Right lobe of liver (tissue), 6 donors: ENCODE measurements around the gene FGD5. TPM values are rescaled to one million over a fixed set of nuclear protein-coding genes. Genes with fewer than 3 reads are reported as not detected.

ENCODE experiments used
- ATAC-seq, 4 donors: fragments of 200-7000 bp; cut with Tn5 transposase; one replicate each; pipeline ENCODE4 v1.9.1; 2020; ENCODE audit warnings: mild to moderate bottlenecking in 4 of 4, moderate library complexity in 4 of 4
- DNase-seq, 3 donors: peaks; one replicate each; pipeline ENCODE4 v3.0.0-alpha.2; 2020
- H3K27ac ChIP-seq, 3 donors: fragments of 200-600 bp; one replicate each; pipeline ENCODE4 v1.8.0; 2022
- H3K27me3 ChIP-seq, 2 donors: fragments of 200-600 bp; one replicate each; pipeline ENCODE4 v1.8.0; 2022
- H3K36me3 ChIP-seq, 4 donors: fragments of 200-600 bp; sonication (generic) in 1 of 4; one replicate each; pipeline versions ENCODE4 v1.5.1 to v1.8.0; 2017 to 2022; ENCODE audit warnings: control low read depth in 1 of 4
- H3K4me1 ChIP-seq, 4 donors: fragments of 200-600 bp; sonication (generic) in 1 of 4; one replicate each; pipeline versions ENCODE4 v1.5.1 to v1.8.0; 2017 to 2022; ENCODE audit warnings: control low read depth in 1 of 4
- H3K4me3 ChIP-seq, 3 donors: fragments of 200-600 bp; one replicate each; pipeline ENCODE4 v1.8.0; 2022
- H3K9me3 ChIP-seq, 4 donors: fragments of 200-600 bp; sonication (generic) in 1 of 4; one replicate each; pipeline versions ENCODE4 v1.5.1 to v1.8.0; 2017 to 2022; ENCODE audit warnings: control low read depth in 1 of 4
- CTCF ChIP-seq, 4 donors: fragments of 200-600 bp in 3 of 4; fragments of 450-650 bp in 1 of 4; IDR thresholded peaks; one replicate each; pipeline versions ENCODE4 v1.5.1 to v1.8.0; 2016 to 2022; ENCODE audit warnings: antibody characterized with exemption in 4 of 4, mild to moderate bottlenecking in 2 of 4
- POLR2A ChIP-seq: fragments of 450-650 bp; IDR thresholded peaks from one replicate; pipeline ENCODE4 v1.6.1; 2017; ENCODE audit warnings: antibody characterized with exemption, mild to moderate bottlenecking
- WGBS: methylation state at CpG from one replicate; pipeline ENCODE4 v1.1.6; 2018; ENCODE audit warnings: low coverage, low lambda C conversion rate; ENCODE audit not compliant: insufficient coverage; ENCODE audit errors: missing lambda C conversion rate; 5-methylcytosine and 5-hydroxymethylcytosine counted together
- intact Hi-C, 2 donors: fragments of 100-400 bp; cut with DNase I; formaldehyde crosslinking; loops; one replicate each; pipeline versions ENCODE4 v1.11.2 to v1.14.1; 2022
- total RNA-seq, 6 experiments: library from RNA; depleted of rRNA in 2 of 6; stranded (reverse); fragments of >200 nt in 2 of 6; fragmentation: NEBNext Ultra II Directional in 3 of 6; extraction: Animal tissue kit (Norgen Biotek cat#: 25700) in 3 of 6; gene quantifications; one replicate each; pipeline versions ENCODE4 v1.1.0 to v1.2.4, GENCODE V29; 2016 to 2023
- donor health status: DM: no; HTN: yes; CAD: no.
- donor health status: DM: no; HTN: no; CAD: no.
- donor health status: DM: no; HTN: no; CAD: no.
- donor health status: DM: no; HTN: yes; CAD: no.
- donor health status: DM: no; HTN: yes; CAD: no.

Gene FGD5
- total RNA-seq, 6 experiments from 2014 or later = 3.4 to 8.9 (median 5.9) TPM

DNA sequence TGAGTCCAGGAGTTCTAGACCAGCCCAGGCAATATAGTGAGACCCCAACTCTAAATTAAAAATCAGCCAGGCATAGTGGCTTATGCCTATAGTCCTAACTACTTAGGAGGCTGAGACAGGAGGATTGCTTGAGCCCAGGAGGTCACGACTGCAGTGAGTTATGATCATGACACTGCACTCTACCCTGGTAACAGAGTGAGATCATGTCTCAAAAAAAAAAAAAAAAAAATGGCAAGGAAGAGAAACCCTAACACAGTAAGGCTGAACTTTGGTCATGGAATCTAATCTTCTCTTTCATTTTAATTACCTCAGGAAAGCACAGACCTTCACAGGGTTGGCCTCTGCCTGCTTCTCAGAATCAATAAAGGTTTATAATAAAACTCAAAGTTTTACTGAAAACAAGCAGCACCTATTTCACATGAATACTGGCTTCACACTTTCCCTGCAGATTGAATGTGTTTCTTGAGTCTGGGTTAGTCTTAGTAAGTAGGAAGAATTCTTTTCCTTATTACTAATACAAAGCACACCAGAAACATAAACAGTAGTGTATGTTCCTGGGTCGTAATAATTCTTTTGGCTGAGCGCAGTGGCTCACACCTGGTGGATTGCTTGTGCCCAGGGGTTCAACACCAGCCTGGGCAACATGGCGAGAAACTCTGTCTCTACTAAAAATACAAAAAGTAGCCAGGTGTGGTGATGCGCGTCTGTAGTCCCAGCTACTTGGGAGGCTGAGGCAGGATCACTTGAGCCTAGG, 117.0 kb downstream of the FGD5 start:
- intact Hi-C loops = no loop called here
- Histone ChIP-seq H3K4me1 (no peaks in the 10 kb centered on the region), H3K9me3 (no peaks in the 10 kb centered on the region), H3K27ac (no peak overlapping the region), H3K27me3 (no peaks in the 10 kb centered on the region), H3K4me3 (no peak overlapping the region), H3K36me3 (no peaks in the 10 kb centered on the region)
- ATAC-seq = peak in 1 of 4 donors; percentile 63
- TF ChIP-seq CTCF (IDR thresholded peaks at IDR 0.05) = no peak
- no peak for TF ChIP-seq POLR2A
- no peak for DNase-seq
- 93% methylated on average over 6 of the region's 6 CpGs for WGBS

DNA sequence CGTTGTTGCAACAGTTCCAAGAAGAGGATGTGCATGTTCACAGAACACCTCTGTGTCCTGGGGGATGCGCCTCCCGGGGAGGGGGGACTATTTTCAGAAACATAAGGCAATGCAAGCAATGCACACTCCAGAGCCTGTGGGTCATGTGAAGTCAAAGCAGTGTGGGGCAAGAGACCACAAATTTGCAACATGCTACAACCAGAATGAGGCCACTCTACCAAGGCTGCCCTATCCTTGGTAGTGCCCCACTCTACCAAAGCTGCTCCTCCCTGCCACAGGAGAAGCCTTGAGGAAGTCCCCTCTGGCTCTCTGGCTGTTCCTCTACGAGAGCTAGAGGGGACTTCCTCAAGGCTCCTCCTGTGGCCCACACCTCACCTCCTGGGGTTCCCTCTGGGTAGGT, 120.2 kb downstream of the FGD5 start:
- Histone ChIP-seq H3K27ac (no peak overlapping the region), H3K4me1 (peaks cover 0 to 15% (median 7%) of the 10 kb centered on the region in 4 donors), H3K4me3 (no peak overlapping the region), H3K9me3 (no peaks in the 10 kb centered on the region), H3K27me3 (no peaks in the 10 kb centered on the region), H3K36me3 (no peaks in the 10 kb centered on the region)
- intact Hi-C loops = no loop called here
- 49% methylated on average over 2 of the region's 4 CpGs for WGBS
- ATAC-seq = no peak
- DNase-seq = no peak
- TF ChIP-seq CTCF (IDR thresholded peaks at IDR 0.05) (no peak), POLR2A (no peak)

GRCh38 chr3:14941871-14942270, 123.1 kb downstream of the FGD5 start:
- 83% methylated on average over 1 of the region's 1 CpG for WGBS
- no peak for DNase-seq
- intact Hi-C loops = no loop called here
- Histone ChIP-seq H3K27me3 (no peaks in the 10 kb centered on the region), H3K4me3 (no peak overlapping the region), H3K27ac (no peak overlapping the region), H3K4me1 (peaks cover 0 to 34% (median 15%) of the 10 kb centered on the region in 4 donors), H3K9me3 (no peaks in the 10 kb centered on the region), H3K36me3 (peaks cover 0 to 10% (median 7%) of the 10 kb centered on the region in 4 donors)
- ATAC-seq = no peak
- TF ChIP-seq CTCF (IDR thresholded peaks at IDR 0.05) = no peak
- TF ChIP-seq POLR2A = no peak

DNA sequence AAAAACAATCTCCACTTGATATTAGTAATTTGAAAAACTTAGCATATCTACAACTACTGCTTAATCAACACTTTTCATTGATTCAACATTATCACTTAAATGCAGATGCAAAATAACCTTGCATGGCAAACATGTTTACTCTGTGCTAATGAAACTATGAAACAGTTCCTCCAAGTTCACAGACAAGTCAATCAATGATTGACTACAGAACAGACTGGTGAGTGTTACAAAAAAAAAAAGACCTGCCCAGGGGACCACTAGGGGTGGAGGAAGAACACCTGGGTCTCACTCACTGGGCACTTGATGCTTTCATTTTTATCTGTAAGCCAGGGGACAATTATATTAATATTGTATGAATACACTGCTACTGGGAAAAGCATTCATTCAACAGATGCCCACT, 124.3 kb downstream of the FGD5 start:
- DNase-seq (no peak), ATAC-seq (peak in 2 of 4 donors; percentile 35 to 52)
- H3K27ac ChIP-seq = no peak overlapping the region
- TF ChIP-seq POLR2A = no peak
- TF ChIP-seq CTCF (IDR thresholded peaks at IDR 0.05) = no peak
- H3K4me1 ChIP-seq = peaks cover 0 to 34% (median 15%) of the 10 kb centered on the region in 4 donors
- no peaks in the 10 kb centered on the region for H3K27me3 ChIP-seq
- no peak overlapping the region for H3K4me3 ChIP-seq
- peaks cover 0 to 10% (median 7%) of the 10 kb centered on the region in 4 donors for H3K36me3 ChIP-seq
- H3K9me3 ChIP-seq = no peaks in the 10 kb centered on the region
- intact Hi-C loops = no loop called here
